NCI-H2196 treated with DMSO at 0.1 percent for 48 hours (cell line): ENCODE results near the gene GALNS.
"Not testable (repeated sequence)": the region's sequence is repeated elsewhere in the genome, so short reads cannot be mapped to it uniquely, and the experiment has no call there.

Experiments
- DNase-seq: peaks from one replicate; lab custom pipeline; 2025; ENCODE audit not compliant: unreplicated experiment; lab: John Stamatoyannopoulos, UW

Gene GALNS

GRCh38 chr16:88839745-88840599, 16.8 kb downstream of the GALNS start:
- no peak for DNase-seq

- DNase-seq, result no peak
Measured at GRCh38 chr16:88839026-88839529, 17.7 kb downstream of the GALNS start.

GRCh38 chr16:88838566-88838965, 18.2 kb downstream of the GALNS start:
- DNase-seq, result no peak

- DNase-seq, result no peak
Measured at GRCh38 chr16:88837806-88838205, 18.9 kb downstream of the GALNS start.

GRCh38 chr16:88836791-88837190, 20.0 kb downstream of the GALNS start:
- DNase-seq, result no peak

GRCh38 chr16:88835818-88836217, 20.9 kb downstream of the GALNS start:
- DNase-seq, result no peak

GRCh38 chr16:88835383-88835782, 21.4 kb downstream of the GALNS start:
- DNase-seq, result no peak

GRCh38 chr16:88834670-88835069, 22.1 kb downstream of the GALNS start:
- DNase-seq, result no peak

GRCh38 chr16:88833086-88833485, 23.7 kb downstream of the GALNS start:
- DNase-seq, result no peak

- DNase-seq, result no peak
Measured at GRCh38 chr16:88831838-88832237, 24.9 kb downstream of the GALNS start.

- DNase-seq, result no peak
Measured at GRCh38 chr16:88830783-88831182, 26.0 kb downstream of the GALNS start.

GRCh38 chr16:88830258-88830657, 26.5 kb downstream of the GALNS start:
- no peak for DNase-seq

- no peak for DNase-seq
Measured at GRCh38 chr16:88828711-88829110, 28.0 kb downstream of the GALNS start.

- DNase-seq, result no peak
Measured at GRCh38 chr16:88827727-88828126, 29.0 kb downstream of the GALNS start.

GRCh38 chr16:88826070-88826840, 30.5 kb downstream of the GALNS start:
- no peak for DNase-seq

GRCh38 chr16:88825146-88825545, 31.6 kb downstream of the GALNS start:
- no peak for DNase-seq

GRCh38 chr16:88824256-88825077, 32.3 kb downstream of the GALNS start:
- no peak for DNase-seq

- not testable (repeated sequence) for DNase-seq
Measured at GRCh38 chr16:88823646-88824045, 33.1 kb downstream of the GALNS start.

- DNase-seq, result no peak
Measured at GRCh38 chr16:88822281-88823040, 34.3 kb downstream of the GALNS start.

GRCh38 chr16:88821168-88821850, 35.4 kb downstream of the GALNS start:
- DNase-seq, result no peak
